IPS-18a (cell line): ENCODE data around the gene CMPK2.

ENCODE experiments used
- H3K27ac ChIP-seq: one replicate; pipeline ENCODE4 v1.5.1; 2013; ENCODE audit warnings: low read length
- H3K27me3 ChIP-seq: one replicate; pipeline ENCODE4 v1.6.1; 2013; ENCODE audit warnings: mild to moderate bottlenecking, low read length; ENCODE audit not compliant: control insufficient read depth, insufficient read depth
- H3K36me3 ChIP-seq: one replicate; pipeline ENCODE4 v1.6.1; 2013; ENCODE audit warnings: low read depth, low read length; ENCODE audit not compliant: control insufficient read depth
- H3K4me1 ChIP-seq: one replicate; pipeline ENCODE4 v1.6.1; 2013; ENCODE audit warnings: low read depth, low read length; ENCODE audit not compliant: control insufficient read depth
- H3K4me3 ChIP-seq: one replicate; pipeline ENCODE4 v1.5.1; 2013; ENCODE audit warnings: low read length
- H3K9ac ChIP-seq: one replicate; pipeline ENCODE4 v1.6.1; 2013; ENCODE audit warnings: mild to moderate bottlenecking, low read length, moderate library complexity
- H3K9me3 ChIP-seq: one replicate; pipeline ENCODE4 v1.6.1; 2013; ENCODE audit warnings: low read depth, low read length; ENCODE audit not compliant: control insufficient read depth

Gene CMPK2

DNA sequence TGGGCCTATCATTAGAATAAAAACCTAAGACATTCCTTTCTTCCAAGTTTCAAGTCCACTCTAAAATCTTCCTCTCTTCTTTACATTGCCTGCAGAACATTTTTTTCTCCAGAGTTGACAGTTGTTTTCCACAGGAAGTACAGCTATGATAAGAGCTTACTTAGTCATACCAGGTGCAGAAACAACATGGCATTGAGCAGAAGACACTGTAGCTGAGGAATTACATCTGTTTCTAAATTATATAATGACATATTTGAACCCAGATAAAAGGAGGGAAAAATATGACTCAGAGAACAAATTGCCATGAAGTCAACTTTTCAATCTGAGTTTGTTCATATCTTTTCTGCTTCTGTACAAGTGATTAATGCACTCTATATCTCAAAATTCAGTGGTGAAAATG, 30.2 kb downstream of the CMPK2 start:
- Histone ChIP-seq H3K36me3 (no peaks in the 10 kb centered on the region), H3K27me3 (no peaks in the 10 kb centered on the region), H3K27ac (no peak overlapping the region), H3K9me3 (peaks cover 11% of the 10 kb centered on the region), H3K4me1 (no peaks in the 10 kb centered on the region), H3K9ac (no peak overlapping the region), H3K4me3 (no peak overlapping the region)

DNA sequence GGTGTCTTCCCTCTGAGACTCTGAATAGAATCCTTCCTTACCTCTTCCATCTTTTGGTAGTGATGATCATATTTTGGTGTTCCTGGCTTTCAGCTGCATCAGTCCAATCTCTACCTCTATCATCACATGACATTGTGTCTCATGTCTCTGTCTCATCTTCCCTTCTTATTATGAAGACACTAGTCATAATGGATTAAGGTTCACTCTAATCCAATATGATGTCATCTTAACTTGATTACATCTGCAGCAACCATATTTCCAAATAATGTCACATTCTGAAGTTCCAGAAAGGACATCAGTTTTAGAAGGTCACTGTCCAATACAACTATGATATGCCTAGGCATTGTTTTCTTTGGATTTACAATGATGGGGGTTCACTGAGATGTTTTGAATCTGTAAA, 31.5 kb downstream of the CMPK2 start:
- Histone ChIP-seq H3K27ac (no peak overlapping the region), H3K9ac (no peak overlapping the region), H3K9me3 (peaks cover 8% of the 10 kb centered on the region), H3K4me3 (no peak overlapping the region), H3K36me3 (no peaks in the 10 kb centered on the region), H3K27me3 (no peaks in the 10 kb centered on the region), H3K4me1 (no peaks in the 10 kb centered on the region)

GRCh38 chr2:6833300-6833604, 32.5 kb downstream of the CMPK2 start:
- Histone ChIP-seq H3K9ac (no peak overlapping the region), H3K9me3 (peaks cover 8% of the 10 kb centered on the region), H3K4me3 (no peak overlapping the region), H3K27ac (no peak overlapping the region), H3K27me3 (no peaks in the 10 kb centered on the region), H3K4me1 (no peaks in the 10 kb centered on the region), H3K36me3 (no peaks in the 10 kb centered on the region)

GRCh38 chr2:6832596-6833299, 33.0 kb downstream of the CMPK2 start:
- Histone ChIP-seq H3K36me3 (no peaks in the 10 kb centered on the region), H3K4me1 (no peaks in the 10 kb centered on the region), H3K9me3 (peaks cover 8% of the 10 kb centered on the region), H3K4me3 (no peak overlapping the region), H3K27me3 (no peaks in the 10 kb centered on the region), H3K9ac (no peak overlapping the region), H3K27ac (no peak overlapping the region)

GRCh38 chr2:6831229-6831628, 34.5 kb downstream of the CMPK2 start:
- peaks cover 8% of the 10 kb centered on the region for H3K9me3 ChIP-seq
- H3K27ac ChIP-seq = no peak overlapping the region
- H3K4me3 ChIP-seq = no peak overlapping the region
- H3K36me3 ChIP-seq = no peaks in the 10 kb centered on the region
- no peaks in the 10 kb centered on the region for H3K27me3 ChIP-seq
- no peaks in the 10 kb centered on the region for H3K4me1 ChIP-seq
- H3K9ac ChIP-seq = no peak overlapping the region

DNA sequence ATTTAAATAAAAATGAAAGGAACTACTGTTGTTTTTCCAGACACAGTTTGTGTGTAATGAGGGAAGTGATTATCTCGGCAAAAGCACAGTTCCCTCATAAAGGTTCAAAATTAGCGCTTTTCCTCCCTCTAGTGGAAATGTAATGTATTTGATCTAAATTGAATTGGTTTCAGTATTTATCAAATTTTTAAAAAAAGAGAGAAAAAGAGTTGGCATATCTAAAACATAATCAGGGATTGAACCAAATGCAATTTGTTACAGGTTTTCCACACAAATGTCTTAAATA, 37.5 kb downstream of the CMPK2 start:
- no peaks in the 10 kb centered on the region for H3K4me1 ChIP-seq
- no peak overlapping the region for H3K4me3 ChIP-seq
- H3K27ac ChIP-seq = no peak overlapping the region
- H3K27me3 ChIP-seq = no peaks in the 10 kb centered on the region
- no peaks in the 10 kb centered on the region for H3K36me3 ChIP-seq
- H3K9me3 ChIP-seq = no peaks in the 10 kb centered on the region
- H3K9ac ChIP-seq = no peak overlapping the region

- no peak overlapping the region for H3K27ac ChIP-seq
- H3K9me3 ChIP-seq = no peaks in the 10 kb centered on the region
Observed at GRCh38 chr2:6827566-6828298, 38.0 kb downstream of the CMPK2 start.

DNA sequence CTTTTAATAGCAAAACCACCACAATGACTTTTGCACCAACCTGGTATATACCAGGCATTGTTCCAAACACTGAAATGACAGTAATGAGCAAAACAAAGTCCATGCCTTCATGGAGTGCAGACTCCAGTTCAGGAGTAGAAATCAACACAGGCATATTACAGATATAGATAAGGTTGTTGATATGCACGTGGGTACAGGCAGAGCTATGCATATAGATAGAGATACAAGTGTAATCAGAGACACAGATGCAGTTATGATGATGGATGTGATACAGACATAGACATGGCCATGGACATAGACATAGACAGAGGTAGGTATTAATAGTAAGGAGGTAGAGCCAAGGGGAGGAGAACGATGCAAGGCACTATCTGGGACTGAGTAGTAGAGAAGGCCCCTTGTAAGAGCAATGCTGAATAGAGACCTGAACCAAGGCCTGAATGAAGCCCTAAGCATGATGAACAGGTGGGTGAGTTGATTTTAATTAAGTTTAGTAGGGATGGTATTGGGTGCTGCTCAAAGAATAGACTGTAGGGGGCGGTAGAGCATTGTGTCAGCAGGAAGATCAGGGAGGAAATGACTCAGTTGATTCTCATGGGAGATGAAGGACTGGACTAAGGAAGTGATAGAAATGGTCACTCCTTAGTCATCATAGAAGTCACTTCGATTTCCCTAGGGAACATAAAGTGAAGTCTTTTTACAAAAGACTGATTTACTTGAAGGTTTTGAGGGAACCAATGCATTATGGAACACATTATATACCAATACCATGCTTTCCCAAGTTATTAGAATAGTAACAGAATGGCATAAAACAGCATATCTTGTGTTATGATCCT, 39.4 kb downstream of the CMPK2 start:
- H3K9ac ChIP-seq = no peak overlapping the region
- H3K4me3 ChIP-seq = no peak overlapping the region
- H3K9me3 ChIP-seq = no peaks in the 10 kb centered on the region
- H3K4me1 ChIP-seq = no peaks in the 10 kb centered on the region
- H3K27ac ChIP-seq = no peak overlapping the region
- no peaks in the 10 kb centered on the region for H3K27me3 ChIP-seq
- no peaks in the 10 kb centered on the region for H3K36me3 ChIP-seq

More at GRCh38 chr2:6827566-6828298, 38.0 kb downstream of the CMPK2 start:
- Histone ChIP-seq H3K4me3 (no peak overlapping the region), H3K9ac (no peak overlapping the region), H3K27me3 (no peaks in the 10 kb centered on the region), H3K4me1 (no peaks in the 10 kb centered on the region), H3K36me3 (no peaks in the 10 kb centered on the region)

DNA sequence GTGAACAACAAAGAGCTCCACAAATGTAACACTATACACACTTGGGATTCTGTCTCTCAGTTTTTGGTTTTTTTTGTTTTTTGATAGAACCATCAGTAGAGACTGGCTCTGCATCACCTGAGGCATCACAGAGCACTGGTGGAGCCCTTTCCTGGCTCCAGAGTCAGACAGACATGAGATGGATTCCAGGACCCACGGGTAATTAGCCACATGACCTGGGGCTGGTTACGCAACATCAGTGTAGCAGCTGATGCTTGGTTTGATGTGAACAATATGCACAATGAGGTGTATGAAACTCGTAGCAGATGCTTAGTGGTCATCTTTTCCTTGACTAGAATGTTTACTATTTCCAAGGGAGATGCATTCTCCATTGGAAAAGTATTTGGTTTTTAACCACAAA, 40.7 kb downstream of the CMPK2 start:
- H3K4me1 ChIP-seq = no peaks in the 10 kb centered on the region

DNA sequence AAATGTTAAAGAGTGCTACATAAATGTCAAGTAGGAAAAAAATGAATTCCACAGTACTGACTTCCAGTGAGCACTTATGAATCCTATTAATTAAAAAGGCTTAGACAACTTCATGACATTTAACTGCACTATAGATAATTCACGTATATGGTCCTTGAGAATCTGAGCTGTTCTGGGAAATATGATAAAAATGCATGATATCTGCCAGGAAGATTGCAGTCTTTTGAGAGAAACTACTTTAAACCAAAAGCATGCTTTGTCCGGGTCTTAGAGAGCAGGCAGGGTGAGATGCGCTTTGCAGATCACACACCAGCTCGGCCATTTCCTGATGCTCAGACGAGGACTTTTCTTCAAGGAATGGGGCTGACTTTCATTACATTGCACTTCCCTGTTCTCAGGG, 42.6 kb downstream of the CMPK2 start:
- Histone ChIP-seq H3K9ac (no peak overlapping the region), H3K4me3 (no peak overlapping the region), H3K9me3 (no peaks in the 10 kb centered on the region), H3K4me1 (no peaks in the 10 kb centered on the region), H3K27me3 (no peaks in the 10 kb centered on the region), H3K27ac (no peak overlapping the region), H3K36me3 (no peaks in the 10 kb centered on the region)

More for the DNA sequence above, 40.7 kb downstream of the CMPK2 start:
- no peak overlapping the region for H3K9ac ChIP-seq
- H3K27me3 ChIP-seq = no peaks in the 10 kb centered on the region
- H3K9me3 ChIP-seq = no peaks in the 10 kb centered on the region
- H3K27ac ChIP-seq = no peak overlapping the region
- H3K4me3 ChIP-seq = no peak overlapping the region
- no peaks in the 10 kb centered on the region for H3K36me3 ChIP-seq

GRCh38 chr2:6822406-6822805, 43.3 kb downstream of the CMPK2 start:
- Histone ChIP-seq H3K27me3 (no peaks in the 10 kb centered on the region), H3K4me3 (no peak overlapping the region), H3K9me3 (no peaks in the 10 kb centered on the region), H3K9ac (no peak overlapping the region), H3K36me3 (no peaks in the 10 kb centered on the region), H3K27ac (no peak overlapping the region), H3K4me1 (no peaks in the 10 kb centered on the region)
